Heart right ventricle (tissue), 16 donors: ENCODE measurements around the gene ANKRD49. TPM values are rescaled to one million over a fixed set of nuclear protein-coding genes. Genes with fewer than 3 reads are reported as not detected.

Experiments used
- ATAC-seq, 8 donors: fragments of 200-7000 bp; cut with Tn5 transposase; one replicate each; pipeline ENCODE4 v1.9.1; 2020; ENCODE audit warnings: mild to moderate bottlenecking in 8 of 8, moderate library complexity in 8 of 8, moderate number of reproducible peaks in 1 of 8
- DNase-seq, 2 donors: peaks; one replicate each; pipeline ENCODE4 v3.0.0-alpha.2; 2020
- H3K27ac ChIP-seq, 10 donors: fragments of 200-600 bp; sonication (generic) in 2 of 10; one replicate each; pipeline versions ENCODE4 v1.5.0 to v1.8.0; 2020 to 2022; ENCODE audit warnings: mild to moderate bottlenecking in 3 of 10
- H3K27me3 ChIP-seq, 7 donors: fragments of 200-600 bp; one replicate each; pipeline ENCODE4 v1.8.0; 2021 to 2022; ENCODE audit warnings: mild to moderate bottlenecking in 2 of 7
- H3K36me3 ChIP-seq, 9 donors: fragments of 200-600 bp; sonication (generic) in 1 of 9; one replicate each; pipeline versions ENCODE4 v1.5.0 to v1.8.0; 2020 to 2022; ENCODE audit warnings: mild to moderate bottlenecking in 2 of 9
- H3K4me1 ChIP-seq, 9 donors: fragments of 200-600 bp; sonication (generic) in 1 of 9; one replicate each; pipeline versions ENCODE4 v1.5.0 to v1.8.0; 2020 to 2022; ENCODE audit warnings: mild to moderate bottlenecking in 4 of 9
- H3K4me3 ChIP-seq, 10 donors: fragments of 200-600 bp; sonication (generic) in 2 of 10; one replicate each; pipeline versions ENCODE4 v1.5.0 to v1.8.0; 2020 to 2022; ENCODE audit warnings: mild to moderate bottlenecking in 7 of 10, moderate library complexity in 2 of 10
- H3K9me3 ChIP-seq, 11 donors: fragments of 200-600 bp in 10 of 11; sonication (generic) in 2 of 11; one replicate each; pipeline versions ENCODE4 v1.5.0 to v1.8.0; 2013 to 2022; ENCODE audit warnings: mild to moderate bottlenecking in 2 of 11, control low read depth in 1 of 11, moderate library complexity in 1 of 11
- CTCF ChIP-seq, 9 donors: fragments of 200-600 bp; sonication (generic) in 2 of 9; IDR thresholded peaks; one replicate each; pipeline versions ENCODE4 v1.5.0 to v1.8.0; 2021 to 2022; ENCODE audit warnings: antibody characterized with exemption in 9 of 9, mild to moderate bottlenecking in 5 of 9, moderate library complexity in 1 of 9
- WGBS, 2 donors: extraction: QIAGEN DNeasy Blood & Tissue Kit; methylation state at CpG; one replicate each; pipeline ENCODE4 v1.1.7; 2013; ENCODE audit warnings: inconsistent platforms in 1 of 2; 5-methylcytosine and 5-hydroxymethylcytosine counted together
- intact Hi-C, 10 donors: fragments of 100-400 bp; cut with DNase I; formaldehyde crosslinking; loops; one replicate each; pipeline versions ENCODE4 v1.11.1 to v1.14.2; 2022
- microRNA-seq, 2 donors: library from miRNA; unstranded; fragments of <30 nt; microRNA quantifications; one replicate each; pipeline ENCODE4 v1.2.0, GENCODE V29; 2021
- polyA plus RNA-seq, 2 donors: library from polyadenylated mRNA; stranded (reverse); fragments of 200-250 nt; gene quantifications; one replicate each; pipeline ENCODE4 v1.2.3, GENCODE V29; 2013
- total RNA-seq, 10 donors: library from RNA; stranded (reverse); fragmentation: NEBNext Ultra II Directional in 3 of 10; extraction: Animal tissue kit (Norgen Biotek cat#: 25700) in 3 of 10; gene quantifications; one replicate each; pipeline versions ENCODE4 v1.2.1 to v1.2.4, GENCODE V29; 2021 to 2023
- donor health status: Arrhythmogenic right ventricular cardiomyopathy.
- donor health status: ischemic (EF 13 %, LVEDD 7.1; RV severe dilation, severe dysfunction).
- donor health status: healthy with polysubstance abuse.
- donor health status: DM: no; HTN: yes; CAD: no.
- donor health status: DM: no; HTN: no; CAD: no.
- donor health status: ischemic (EF 25% LVEDD 6.9; RV normal size, moderate dysfunction).
- donor health status: ischemic (EF 25% LVEDD 5.7; RV mildly dilated, moderate dysfunction).
- donor health status: healthy.
- donor health status: DM: yes; HTN: yes; CAD: no.
- donor health status: Ischemic cardiomyopathy.
- donor health status: ischemic (EF 35%, LVEDD 5.7; RV mildly dilated, moderate dysfunction).
- donor health status: nonischemic (EF 11% LVEDD 7.7; RV severe dilation, severe dysfunction).
- donor health status: DM: yes; HTN: yes; CAD: no.
- donor health status: PGD.
- donor health status: ischemic (EF 29% LVEDD 5.4; RV normal size, mild dysfunction).
- donor health status: nonischemic (EF 23%, LVEDD 6.1; RV moderate dilation, normal function).

Gene ANKRD49
- total and polyA plus RNA-seq, 12 donors, result 1.9 to 12.8 (median 5.0) TPM

DNA sequence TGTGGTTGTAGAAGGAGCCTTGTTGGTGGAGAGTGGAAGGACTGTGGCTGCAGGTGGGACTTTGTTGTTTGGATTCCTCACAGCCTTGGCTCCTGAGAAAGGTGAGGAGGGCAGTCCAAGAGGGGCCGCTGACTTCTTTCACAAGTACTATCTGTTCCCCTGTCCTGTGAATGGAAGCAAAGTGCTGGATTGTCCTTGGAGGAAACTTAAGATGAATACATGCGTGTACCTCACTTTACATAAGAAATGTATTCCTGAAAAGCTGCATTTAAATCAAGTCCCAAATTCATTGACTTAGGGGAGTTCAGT is 52.3 kb downstream of the ANKRD49 start:
- Histone ChIP-seq H3K4me3 (peak overlapping the region in 7 of 10 donors; percentile 51 to 85 (median 74)), H3K4me1 (peaks cover 2 to 76% (median 30%) of the 10 kb centered on the region in 9 donors), H3K36me3 (peaks cover 0 to 10% (median 0%) of the 10 kb centered on the region in 9 donors), H3K27me3 (no peaks in the 10 kb centered on the region), H3K27ac (peak overlapping the region in 1 of 10 donors; percentile 99), H3K9me3 (no peaks in the 10 kb centered on the region)
- DNase-seq, result no peak
- ATAC-seq, result no peak
- no peak for TF ChIP-seq CTCF (IDR thresholded peaks at IDR 0.05)
- WGBS, 2 donors, result 84 to 93% methylated on average over 2 of the region's 2 CpGs
- intact Hi-C loops, result no loop called here

GRCh38 chr11:94546886-94547285 is 53.1 kb downstream of the ANKRD49 start:
- H3K4me1 ChIP-seq, result peaks cover 2 to 76% (median 30%) of the 10 kb centered on the region in 9 donors

DNA sequence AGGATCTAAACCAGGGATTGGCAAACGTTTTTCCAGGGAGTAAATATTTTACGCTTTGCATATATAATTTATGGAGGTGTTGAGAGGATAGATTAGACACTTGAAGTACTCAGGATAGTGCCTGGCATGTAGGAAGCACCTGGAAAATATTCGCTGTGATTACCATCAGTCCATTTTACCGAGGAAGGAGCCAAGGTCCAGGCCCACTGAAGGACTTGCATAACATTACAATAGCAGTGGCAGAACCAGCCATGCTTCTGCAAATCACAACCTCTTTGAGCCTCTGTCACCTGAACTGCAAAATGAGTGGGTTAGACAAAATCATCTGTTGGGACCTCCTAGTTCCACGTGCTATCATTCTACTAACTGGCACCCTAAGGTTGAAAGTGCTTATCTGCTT is 55.4 kb downstream of the ANKRD49 start:
- Histone ChIP-seq H3K27ac (no peak overlapping the region), H3K27me3 (no peaks in the 10 kb centered on the region), H3K36me3 (peaks cover 0 to 10% (median 0%) of the 10 kb centered on the region in 9 donors), H3K9me3 (no peaks in the 10 kb centered on the region), H3K4me3 (no peak overlapping the region), H3K4me1 (peaks cover 2 to 66% (median 26%) of the 10 kb centered on the region in 9 donors)
- DNase-seq (no peak), ATAC-seq (no peak)
- WGBS, 2 donors, result 63 to 79% methylated on average over 5 of the region's 5 CpGs
- intact Hi-C loops, result no loop called here
- no peak for TF ChIP-seq CTCF (IDR thresholded peaks at IDR 0.05)

More at GRCh38 chr11:94546886-94547285, 53.1 kb downstream of the ANKRD49 start:
- H3K36me3 ChIP-seq, result peaks cover 0 to 10% (median 0%) of the 10 kb centered on the region in 9 donors
- H3K9me3 ChIP-seq, result no peaks in the 10 kb centered on the region
- DNase-seq (no peak), ATAC-seq (no peak)
- no peak for TF ChIP-seq CTCF (IDR thresholded peaks at IDR 0.05)
- H3K27me3 ChIP-seq, result no peaks in the 10 kb centered on the region
- H3K27ac ChIP-seq, result no peak overlapping the region
- WGBS, 2 donors, result 86 to 95% methylated on average over 1 of the region's 1 CpG
- peak overlapping the region in 3 of 10 donors; percentile 10 to 85 (median 82) for H3K4me3 ChIP-seq
- intact Hi-C loops, result no loop called here

Small RNA genes lying within 50 kb of the gene (microRNA-seq; reads per million reads assigned to microRNA genes)
- gene MIR548L, result 1.2 to 3.1 reads per million in 2 donors

Other genes starting within 250 kb of the ANKRD49 start
- gene IZUMO1R, start 189.4 kb upstream of the ANKRD49 start, total RNA-seq, result not detected
- not detected for gene IZUMO1R, start 189.4 kb upstream of the ANKRD49 start, polyA plus RNA-seq
- gene GPR83, start 92.6 kb upstream of the ANKRD49 start, total RNA-seq, result under 1 TPM in 7 of 10 donors, not detected in 3; 0.07 to 0.32 (median 0.13) TPM
- gene GPR83, start 92.6 kb upstream of the ANKRD49 start, polyA plus RNA-seq, result under 1 TPM; 0.03 to 0.15 TPM
- 10 to 100 TPM in 1 of 10 donors, 1 to 10 TPM in 9; 6.4 to 11.2 (median 8.2) TPM for gene MRE11, start 140 bp upstream of the ANKRD49 start, total RNA-seq
- 1 to 10 TPM; 3.3 to 3.9 TPM for gene MRE11, start 140 bp upstream of the ANKRD49 start, polyA plus RNA-seq
- gene C11orf97, start 18.5 kb downstream of the ANKRD49 start, total RNA-seq, result not detected
- gene C11orf97, start 18.5 kb downstream of the ANKRD49 start, polyA plus RNA-seq, result not detected
- 1 to 10 TPM; 1.2 to 3.4 (median 1.6) TPM for gene FUT4, start 49.9 kb downstream of the ANKRD49 start, total RNA-seq
- gene FUT4, start 49.9 kb downstream of the ANKRD49 start, polyA plus RNA-seq, result under 1 TPM; 0.51 to 0.86 TPM
- 1 to 10 TPM in 8 of 10 donors, under 1 TPM in 2; 0.37 to 1.9 (median 1.3) TPM for gene PIWIL4, start 73.4 kb downstream of the ANKRD49 start, total RNA-seq
- gene PIWIL4, start 73.4 kb downstream of the ANKRD49 start, polyA plus RNA-seq, result 1 to 10 TPM in 1 of 2 donors, under 1 TPM in 1; 0.70 to 2.6 TPM